Dedifferentiated amniotic fluid mesenchymal stem cell (primary cell): ENCODE measurements around the gene ZNF540.
"Not testable (repeated sequence)": the region's sequence is repeated elsewhere in the genome, so short reads cannot be mapped to it uniquely, and the experiment has no call there.

Source experiments
- DNase-seq: peaks from one replicate; pipeline ENCODE4 v3.0.0-alpha.2; 2016; ENCODE audit errors: extremely low spot score

ZNF540 gene

GRCh38 chr19:37594304-37594981 is at the start of gene ZNF540, which contains the start of gene ZNF571:
TSS of gene ZNF540 (plus strand) at chr19:37594876. CDS start at chr19:37598448, 3,572 bp downstream.
TSS of gene ZNF571 (minus strand) at chr19:37594792. CDS start at chr19:37586676, 8,116 bp downstream.
- peak; percentile 96 for DNase-seq

- DNase-seq: no peak
These were observed 43.3 kb upstream of the ZNF540 start for GRCh38 chr19:37551129-37551993.

- no peak for DNase-seq
These were observed 31.2 kb upstream of the ZNF540 start for GRCh38 chr19:37563518-37563917.

GRCh38 chr19:37564624-37565369 is 29.9 kb upstream of the ZNF540 start:
- DNase-seq: peak; percentile 13

- no peak for DNase-seq
These were observed 29.4 kb upstream of the ZNF540 start for GRCh38 chr19:37565370-37565669.

- no peak for DNase-seq
These were observed 22.5 kb upstream of the ZNF540 start for GRCh38 chr19:37572203-37572602.

GRCh38 chr19:37583340-37583739 is 11.3 kb upstream of the ZNF540 start:
- no peak for DNase-seq

- no peak for DNase-seq
These were observed 726 bp upstream of the ZNF540 start for GRCh38 chr19:37593996-37594303.

- peak; percentile 57 for DNase-seq
These were observed 306 bp downstream of the ZNF540 start for GRCh38 chr19:37594982-37595382.

- no peak for DNase-seq
These were observed 40.7 kb downstream of the ZNF540 start for GRCh38 chr19:37635076-37636056.

- DNase-seq: no peak
These were observed 59.4 kb downstream of the ZNF540 start for GRCh38 chr19:37654118-37654517.

GRCh38 chr19:37654629-37655300 is 60.1 kb downstream of the ZNF540 start:
- peak; percentile 17 for DNase-seq

- peak; percentile 71 for DNase-seq
These were observed 60.6 kb downstream of the ZNF540 start, which contains the start of gene ZFP30 for GRCh38 chr19:37655301-37655688. TSS of gene ZFP30 (minus strand) at chr19:37655465. CDS start at chr19:37647822, 7,643 bp downstream.

GRCh38 chr19:37655689-37656371 is 61.2 kb downstream of the ZNF540 start:
- DNase-seq: peak; percentile 44

- not testable (repeated sequence) for DNase-seq
These were observed 62.5 kb downstream of the ZNF540 start for GRCh38 chr19:37657157-37657556.
